ENCODE results near the gene BIK. TPM values are rescaled to one million over a fixed set of nuclear protein-coding genes. Genes with fewer than 3 reads are reported as not detected.

The BIK gene
- total RNA-seq, 2 experiments from 2014 or later: 1.4 to 1.9 TPM

- no peak overlapping the region for H3K27ac Mint-ChIP-seq
- POLR2A ChIA-PET: no interaction called here
- ATAC-seq: no peak
- no peaks in the 10 kb centered on the region for H3K27me3 Mint-ChIP-seq
- no peak for DNase-seq
- intact Hi-C loops (cut with DNase I, micrococcal nuclease): no loop called here
- peaks cover 2% of the 10 kb centered on the region for H3K4me1 Mint-ChIP-seq
- CTCF ChIA-PET: no interaction called here
- no peak overlapping the region for H3K4me3 Mint-ChIP-seq
- H3K9me3 Mint-ChIP-seq (ENCODE audit: low read depth): no peaks in the 10 kb centered on the region
- H3K36me3 Mint-ChIP-seq (ENCODE audit: low read depth): peaks cover 5% of the 10 kb centered on the region
Observed at GRCh38 chr22:43127166-43127908, 16.8 kb downstream of the BIK start.

- intact Hi-C loops (cut with DNase I, micrococcal nuclease): no loop called here
- Mint-ChIP-seq H3K36me3 (ENCODE audit: low read depth) (peaks cover 7% of the 10 kb centered on the region), H3K27me3 (no peaks in the 10 kb centered on the region), H3K27ac (no peak overlapping the region), H3K9me3 (ENCODE audit: low read depth) (no peaks in the 10 kb centered on the region), H3K4me3 (no peak overlapping the region), H3K4me1 (peaks cover 2% of the 10 kb centered on the region)
- ChIA-PET CTCF (no interaction called here), POLR2A (no interaction called here)
- ATAC-seq (no peak), DNase-seq (no peak)
Observed at GRCh38 chr22:43128116-43128515, 17.6 kb downstream of the BIK start.

GRCh38 chr22:43128928-43129424 lies 18.4 kb downstream of the BIK start:
- Mint-ChIP-seq H3K9me3 (ENCODE audit: low read depth) (no peaks in the 10 kb centered on the region), H3K27me3 (no peaks in the 10 kb centered on the region), H3K4me3 (no peak overlapping the region), H3K27ac (no peak overlapping the region), H3K4me1 (peaks cover 2% of the 10 kb centered on the region), H3K36me3 (ENCODE audit: low read depth) (peaks cover 10% of the 10 kb centered on the region)
- ATAC-seq: no peak
- no peak for DNase-seq
- ChIA-PET CTCF (no interaction called here), POLR2A (no interaction called here)
- intact Hi-C loops (cut with DNase I, micrococcal nuclease): no loop called here

GRCh38 chr22:43129426-43130425 lies 19.2 kb downstream of the BIK start:
- intact Hi-C loops (cut with DNase I, micrococcal nuclease): no loop called here
- no peak overlapping the region for H3K4me3 Mint-ChIP-seq
- no peak overlapping the region for H3K27ac Mint-ChIP-seq
- H3K9me3 Mint-ChIP-seq (ENCODE audit: low read depth): no peaks in the 10 kb centered on the region
- DNase-seq (no peak), ATAC-seq (no peak)
- ChIA-PET CTCF (no interaction called here), POLR2A (no interaction called here)
- peaks cover 17% of the 10 kb centered on the region for H3K36me3 Mint-ChIP-seq (ENCODE audit: low read depth)
- H3K27me3 Mint-ChIP-seq: no peaks in the 10 kb centered on the region
- peaks cover 2% of the 10 kb centered on the region for H3K4me1 Mint-ChIP-seq

GRCh38 chr22:43131773-43132501 lies 21.4 kb downstream of the BIK start:
- no peaks in the 10 kb centered on the region for H3K27me3 Mint-ChIP-seq
- H3K9me3 Mint-ChIP-seq (ENCODE audit: low read depth): no peaks in the 10 kb centered on the region
- no peak for DNase-seq
- no peak overlapping the region for H3K27ac Mint-ChIP-seq
- peaks cover 2% of the 10 kb centered on the region for H3K4me1 Mint-ChIP-seq
- ATAC-seq: no peak
- peaks cover 31% of the 10 kb centered on the region for H3K36me3 Mint-ChIP-seq (ENCODE audit: low read depth)
- ChIA-PET CTCF (no interaction called here), POLR2A (interaction anchor here (0.6 kb wide), 1 partner anchor 119 kb away, joined by 3 read pairs; no protein-coding TSS in a partner anchor)
- intact Hi-C loops (cut with DNase I, micrococcal nuclease): no loop called here
- no peak overlapping the region for H3K4me3 Mint-ChIP-seq

GRCh38 chr22:43133401-43133800 lies 22.9 kb downstream of the BIK start:
- Mint-ChIP-seq H3K36me3 (ENCODE audit: low read depth) (peaks cover 33% of the 10 kb centered on the region), H3K27ac (no peak overlapping the region), H3K9me3 (ENCODE audit: low read depth) (no peaks in the 10 kb centered on the region), H3K4me3 (no peak overlapping the region), H3K27me3 (no peaks in the 10 kb centered on the region), H3K4me1 (peaks cover 2% of the 10 kb centered on the region)
- no peak for ATAC-seq
- no peak for DNase-seq
- ChIA-PET CTCF (no interaction called here), POLR2A (no interaction called here)
- intact Hi-C loops (cut with DNase I, micrococcal nuclease): no loop called here

- H3K36me3 Mint-ChIP-seq (ENCODE audit: low read depth): peaks cover 38% of the 10 kb centered on the region
- no peaks in the 10 kb centered on the region for H3K27me3 Mint-ChIP-seq
- ATAC-seq: no peak
- CTCF ChIA-PET: no interaction called here
- no peaks in the 10 kb centered on the region for H3K4me1 Mint-ChIP-seq
- POLR2A ChIA-PET: interaction anchor here (0.6 kb wide), 1 partner anchor 16 kb away, joined by 5 read pairs; no protein-coding TSS in a partner anchor
- H3K27ac Mint-ChIP-seq: no peak overlapping the region
- H3K9me3 Mint-ChIP-seq (ENCODE audit: low read depth): no peaks in the 10 kb centered on the region
- no peak for DNase-seq
- intact Hi-C loops (cut with DNase I, micrococcal nuclease): no loop called here
- no peak overlapping the region for H3K4me3 Mint-ChIP-seq
Observed at GRCh38 chr22:43134553-43134952, 24.0 kb downstream of the BIK start.

- Mint-ChIP-seq H3K27me3 (no peaks in the 10 kb centered on the region), H3K4me1 (no peaks in the 10 kb centered on the region), H3K27ac (no peak overlapping the region), H3K9me3 (ENCODE audit: low read depth) (no peaks in the 10 kb centered on the region), H3K36me3 (ENCODE audit: low read depth) (peaks cover 45% of the 10 kb centered on the region), H3K4me3 (no peak overlapping the region)
- ATAC-seq: no peak
- POLR2A ChIA-PET: no interaction called here
- DNase-seq: no peak
- intact Hi-C loops (cut with DNase I, micrococcal nuclease): no loop called here
- CTCF ChIA-PET: interaction anchor here (0.5 to 0.6 kb wide), 2 partner anchors 10 to 253 kb away, joined by 3 read pairs; no protein-coding TSS in a partner anchor
Observed at GRCh38 chr22:43135565-43135964, 25.0 kb downstream of the BIK start.

GRCh38 chr22:43136255-43136654 lies 25.7 kb downstream of the BIK start:
- peaks cover 51% of the 10 kb centered on the region for H3K36me3 Mint-ChIP-seq (ENCODE audit: low read depth)

GRCh38 chr22:43136801-43137200 lies 26.3 kb downstream of the BIK start:
- CTCF ChIA-PET: interaction anchor here (0.8 kb wide), 1 partner anchor 356 kb away, joined by 3 read pairs; no protein-coding TSS in a partner anchor
- no peak overlapping the region for H3K27ac Mint-ChIP-seq
- no peaks in the 10 kb centered on the region for H3K9me3 Mint-ChIP-seq (ENCODE audit: low read depth)
- POLR2A ChIA-PET: interaction anchor here (0.9 kb wide), 1 partner anchor 51 kb away, joined by 3 read pairs; no protein-coding TSS in a partner anchor
- DNase-seq (no peak), ATAC-seq (no peak)
- no peaks in the 10 kb centered on the region for H3K27me3 Mint-ChIP-seq
- peaks cover 52% of the 10 kb centered on the region for H3K36me3 Mint-ChIP-seq (ENCODE audit: low read depth)
- H3K4me1 Mint-ChIP-seq: peaks cover 6% of the 10 kb centered on the region
- intact Hi-C loops (cut with DNase I, micrococcal nuclease): no loop called here
- no peak overlapping the region for H3K4me3 Mint-ChIP-seq

More at GRCh38 chr22:43136255-43136654, 25.7 kb downstream of the BIK start:
- no peaks in the 10 kb centered on the region for H3K27me3 Mint-ChIP-seq
- DNase-seq (peak; percentile 41), ATAC-seq (no peak)
- H3K4me3 Mint-ChIP-seq: no peak overlapping the region
- H3K9me3 Mint-ChIP-seq (ENCODE audit: low read depth): no peaks in the 10 kb centered on the region
- CTCF ChIA-PET: interaction anchor here (0.8 kb wide), 1 partner anchor 355 kb away, joined by 3 read pairs; no protein-coding TSS in a partner anchor
- intact Hi-C loops (cut with DNase I, micrococcal nuclease): no loop called here
- peaks cover 4% of the 10 kb centered on the region for H3K4me1 Mint-ChIP-seq
- no peak overlapping the region for H3K27ac Mint-ChIP-seq
- POLR2A ChIA-PET: no interaction called here
